ENCODE measurements around the gene SLC25A10.

DNA sequence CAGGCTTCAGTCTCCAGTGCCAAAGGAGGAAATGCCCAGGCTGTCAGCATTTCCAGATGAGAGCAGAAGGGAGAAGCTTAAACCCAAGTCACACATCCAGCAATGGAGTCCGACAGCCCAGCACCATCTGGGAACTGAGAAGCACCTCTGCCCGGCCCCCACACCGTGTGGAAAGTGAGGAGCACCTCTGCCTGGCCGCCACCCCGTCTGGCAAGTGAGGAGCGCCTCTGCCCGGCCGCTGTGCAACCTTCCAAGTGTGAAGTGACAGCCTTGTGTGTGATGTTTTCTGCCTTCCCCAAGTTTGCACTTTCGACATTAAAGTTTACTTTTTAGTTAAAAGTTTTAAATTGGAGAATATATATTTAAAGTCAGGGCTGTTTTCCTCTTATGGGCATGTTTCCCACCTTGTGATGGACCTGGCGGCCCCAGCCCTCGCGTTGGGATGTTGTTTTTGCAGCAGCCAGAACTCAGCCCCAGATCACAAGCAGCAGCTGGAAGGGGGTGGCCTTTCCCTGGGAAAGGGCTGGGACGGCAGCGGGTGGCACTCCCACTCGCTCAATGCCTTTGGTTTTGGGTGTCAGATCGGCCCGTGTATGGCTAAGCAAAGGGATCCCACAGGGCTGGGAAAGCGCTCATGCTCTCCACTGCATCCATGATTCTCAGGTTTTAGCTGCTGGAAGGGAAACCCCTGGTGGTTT, 38.4 kb upstream of the SLC25A10 start:
- TF ChIP-seq ZNF274 (IDR thresholded peaks at IDR 0.05; ENCODE audit: borderline replicate concordance, extremely low read depth, low read length) (no peak), CBX8 (IDR thresholded peaks at IDR 0.05; ENCODE audit: borderline replicate concordance, low read depth, low read length) (no peak), EP300 (IDR thresholded peaks at IDR 0.05; ENCODE audit: borderline replicate concordance in 1 of 2, low read depth in 2 of 2, low read length in 2 of 2) (no peak), NRF1 (IDR thresholded peaks at IDR 0.05; ENCODE audit: low read depth, low read length) (no peak), TAF1 (IDR thresholded peaks at IDR 0.05; ENCODE audit: low read depth, low read length) (no peak), POLR2A (IDR thresholded peaks at IDR 0.05; ENCODE audit: control extremely low read depth in 1 of 2, low read depth in 2 of 2, low read length in 2 of 2) (peak in 1 of 2 experiments; percentile 23; a peak in 1 of 3 replicates), CHD1 (IDR thresholded peaks at IDR 0.05; ENCODE audit: low read depth, low read length) (no peak), TEAD4 (IDR thresholded peaks at IDR 0.05; ENCODE audit: low read depth, low read length) (no peak), CHD2 (IDR thresholded peaks at IDR 0.05; ENCODE audit: low read length) (no peak)
- TF ChIP-seq, protein P1, sequence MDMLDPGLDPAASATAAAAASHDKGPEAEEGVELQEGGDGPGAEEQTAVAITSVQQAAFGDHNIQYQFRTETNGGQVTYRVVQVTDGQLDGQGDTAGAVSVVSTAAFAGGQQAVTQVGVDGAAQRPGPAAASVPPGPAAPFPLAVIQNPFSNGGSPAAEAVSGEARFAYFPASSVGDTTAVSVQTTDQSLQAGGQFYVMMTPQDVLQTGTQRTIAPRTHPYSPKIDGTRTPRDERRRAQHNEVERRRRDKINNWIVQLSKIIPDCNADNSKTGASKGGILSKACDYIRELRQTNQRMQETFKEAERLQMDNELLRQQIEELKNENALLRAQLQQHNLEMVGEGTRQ (IDR thresholded peaks at IDR 0.05; ENCODE audit: low read length) = no peak
- TF ChIP-seq, protein P2, sequence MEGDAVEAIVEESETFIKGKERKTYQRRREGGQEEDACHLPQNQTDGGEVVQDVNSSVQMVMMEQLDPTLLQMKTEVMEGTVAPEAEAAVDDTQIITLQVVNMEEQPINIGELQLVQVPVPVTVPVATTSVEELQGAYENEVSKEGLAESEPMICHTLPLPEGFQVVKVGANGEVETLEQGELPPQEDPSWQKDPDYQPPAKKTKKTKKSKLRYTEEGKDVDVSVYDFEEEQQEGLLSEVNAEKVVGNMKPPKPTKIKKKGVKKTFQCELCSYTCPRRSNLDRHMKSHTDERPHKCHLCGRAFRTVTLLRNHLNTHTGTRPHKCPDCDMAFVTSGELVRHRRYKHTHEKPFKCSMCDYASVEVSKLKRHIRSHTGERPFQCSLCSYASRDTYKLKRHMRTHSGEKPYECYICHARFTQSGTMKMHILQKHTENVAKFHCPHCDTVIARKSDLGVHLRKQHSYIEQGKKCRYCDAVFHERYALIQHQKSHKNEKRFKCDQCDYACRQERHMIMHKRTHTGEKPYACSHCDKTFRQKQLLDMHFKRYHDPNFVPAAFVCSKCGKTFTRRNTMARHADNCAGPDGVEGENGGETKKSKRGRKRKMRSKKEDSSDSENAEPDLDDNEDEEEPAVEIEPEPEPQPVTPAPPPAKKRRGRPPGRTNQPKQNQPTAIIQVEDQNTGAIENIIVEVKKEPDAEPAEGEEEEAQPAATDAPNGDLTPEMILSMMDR (IDR thresholded peaks at IDR 0.05; ENCODE audit: control extremely low read depth in 1 of 3, insufficient read depth in 1 of 3, low read depth in 1 of 3, low read length in 3 of 3) = no peak
- TF ChIP-seq, protein P3, sequence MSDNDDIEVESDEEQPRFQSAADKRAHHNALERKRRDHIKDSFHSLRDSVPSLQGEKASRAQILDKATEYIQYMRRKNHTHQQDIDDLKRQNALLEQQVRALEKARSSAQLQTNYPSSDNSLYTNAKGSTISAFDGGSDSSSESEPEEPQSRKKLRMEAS (IDR thresholded peaks at IDR 0.05) = no peak

Data from H1 (cell line).